Measurements from ENCODE around the gene NPAS3. TPM values are rescaled to one million over a fixed set of nuclear protein-coding genes. Genes with fewer than 3 reads are reported as not detected.

The NPAS3 gene
- polyA plus RNA-seq, 2 of the 4 experiments (the other 2 are of a cell fraction): not detected

DNA sequence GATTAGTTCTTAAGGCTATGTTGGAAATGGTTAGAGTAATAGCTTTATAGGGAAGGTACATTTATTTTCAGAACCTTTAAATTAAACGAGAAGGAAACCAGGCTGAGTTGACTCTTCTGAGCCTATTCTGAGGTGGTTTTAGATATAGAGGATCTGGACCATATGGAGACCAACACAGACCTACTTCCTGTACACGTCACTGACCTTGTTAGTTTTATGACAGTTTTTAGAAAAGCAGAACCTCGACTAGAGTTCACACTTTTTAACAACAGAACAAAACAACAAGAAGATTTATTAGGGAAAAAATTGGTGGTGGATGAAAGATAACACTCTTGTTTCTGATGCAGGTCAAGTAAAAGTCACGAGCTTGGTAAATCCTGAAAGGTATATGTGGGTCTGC, 107.1 kb downstream of the NPAS3 start:
- under 1% methylated on average over 4 of the region's 4 CpGs for WGBS (ENCODE audit: missing lambda C conversion rate)
- H3K4me1 ChIP-seq: no peaks in the 10 kb centered on the region
- FAIRE-seq (no peak), DNase-seq (ENCODE audit: low read depth in 1 of 2, low spot score in 1 of 2) (no peak), ATAC-seq (no peak)
- no peaks in the 10 kb centered on the region for H3K9me3 ChIP-seq
- no peak overlapping the region for H3K27ac ChIP-seq
- POLR2A ChIA-PET: no interaction called here
- H3K4me2 ChIP-seq: no peak overlapping the region
- no peak overlapping the region for H3K4me3 ChIP-seq
- TF ChIP-seq EHMT2 (IDR thresholded peaks at IDR 0.05; ENCODE audit: low read depth) (no peak), HDAC2 (IDR thresholded peaks at IDR 0.05) (no peak), ZNF302 (CRISPR knock-in tag; IDR thresholded peaks at IDR 0.05) (no peak), NPAS2 (CRISPR knock-in tag; IDR thresholded peaks at IDR 0.05; ENCODE audit: borderline replicate concordance) (no peak), FOSB (CRISPR knock-in tag; IDR thresholded peaks at IDR 0.05) (no peak), HOXA7 (CRISPR knock-in tag; IDR thresholded peaks at IDR 0.05) (no peak), ESRRA (IDR thresholded peaks at IDR 0.05; ENCODE audit: borderline replicate concordance, low read length) (no peak), ZC3H11A (IDR thresholded peaks at IDR 0.05) (no peak), MYC (IDR thresholded peaks at IDR 0.05; ENCODE audit: borderline replicate concordance, low read length) (no peak), KDM1A (IDR thresholded peaks at IDR 0.05; ENCODE audit: low read depth) (no peak), CBX8 (IDR thresholded peaks at IDR 0.05) (no peak), CEBPB (IDR thresholded peaks at IDR 0.05) (no peak), RFX5 (IDR thresholded peaks at IDR 0.05) (no peak), RCOR1 (IDR thresholded peaks at IDR 0.05; ENCODE audit: low read depth, low read length) (no peak), FOSL2 (IDR thresholded peaks at IDR 0.05) (no peak), FOSL2 (CRISPR knock-in tag; IDR thresholded peaks at IDR 0.05) (no peak), MAFK (IDR thresholded peaks at IDR 0.05; ENCODE audit: partially characterized antibody) (no peak)
- TF ChIP-seq, protein P1, sequence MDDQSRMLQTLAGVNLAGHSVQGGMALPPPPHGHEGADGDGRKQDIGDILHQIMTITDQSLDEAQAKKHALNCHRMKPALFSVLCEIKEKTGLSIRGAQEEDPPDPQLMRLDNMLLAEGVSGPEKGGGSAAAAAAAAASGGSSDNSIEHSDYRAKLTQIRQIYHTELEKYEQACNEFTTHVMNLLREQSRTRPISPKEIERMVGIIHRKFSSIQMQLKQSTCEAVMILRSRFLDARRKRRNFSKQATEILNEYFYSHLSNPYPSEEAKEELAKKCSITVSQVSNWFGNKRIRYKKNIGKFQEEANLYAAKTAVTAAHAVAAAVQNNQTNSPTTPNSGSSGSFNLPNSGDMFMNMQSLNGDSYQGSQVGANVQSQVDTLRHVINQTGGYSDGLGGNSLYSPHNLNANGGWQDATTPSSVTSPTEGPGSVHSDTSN (IDR thresholded peaks at IDR 0.05): no peak
- TF ChIP-seq, protein P2, sequence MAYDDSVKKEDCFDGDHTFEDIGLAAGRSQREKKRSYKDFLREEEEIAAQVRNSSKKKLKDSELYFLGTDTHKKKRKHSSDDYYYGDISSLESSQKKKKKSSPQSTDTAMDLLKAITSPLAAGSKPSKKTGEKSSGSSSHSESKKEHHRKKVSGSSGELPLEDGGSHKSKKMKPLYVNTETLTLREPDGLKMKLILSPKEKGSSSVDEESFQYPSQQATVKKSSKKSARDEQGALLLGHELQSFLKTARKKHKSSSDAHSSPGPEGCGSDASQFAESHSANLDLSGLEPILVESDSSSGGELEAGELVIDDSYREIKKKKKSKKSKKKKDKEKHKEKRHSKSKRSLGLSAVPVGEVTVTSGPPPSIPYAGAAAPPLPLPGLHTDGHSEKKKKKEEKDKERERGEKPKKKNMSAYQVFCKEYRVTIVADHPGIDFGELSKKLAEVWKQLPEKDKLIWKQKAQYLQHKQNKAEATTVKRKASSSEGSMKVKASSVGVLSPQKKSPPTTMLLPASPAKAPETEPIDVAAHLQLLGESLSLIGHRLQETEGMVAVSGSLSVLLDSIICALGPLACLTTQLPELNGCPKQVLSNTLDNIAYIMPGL (CRISPR knock-in tag; IDR thresholded peaks at IDR 0.05; ENCODE audit: borderline replicate concordance): no peak
- TF ChIP-seq, protein P3, sequence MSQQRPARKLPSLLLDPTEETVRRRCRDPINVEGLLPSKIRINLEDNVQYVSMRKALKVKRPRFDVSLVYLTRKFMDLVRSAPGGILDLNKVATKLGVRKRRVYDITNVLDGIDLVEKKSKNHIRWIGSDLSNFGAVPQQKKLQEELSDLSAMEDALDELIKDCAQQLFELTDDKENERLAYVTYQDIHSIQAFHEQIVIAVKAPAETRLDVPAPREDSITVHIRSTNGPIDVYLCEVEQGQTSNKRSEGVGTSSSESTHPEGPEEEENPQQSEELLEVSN (IDR thresholded peaks at IDR 0.05; ENCODE audit: borderline replicate concordance, low read depth): no peak
- CTCF ChIA-PET: no interaction called here

DNA sequence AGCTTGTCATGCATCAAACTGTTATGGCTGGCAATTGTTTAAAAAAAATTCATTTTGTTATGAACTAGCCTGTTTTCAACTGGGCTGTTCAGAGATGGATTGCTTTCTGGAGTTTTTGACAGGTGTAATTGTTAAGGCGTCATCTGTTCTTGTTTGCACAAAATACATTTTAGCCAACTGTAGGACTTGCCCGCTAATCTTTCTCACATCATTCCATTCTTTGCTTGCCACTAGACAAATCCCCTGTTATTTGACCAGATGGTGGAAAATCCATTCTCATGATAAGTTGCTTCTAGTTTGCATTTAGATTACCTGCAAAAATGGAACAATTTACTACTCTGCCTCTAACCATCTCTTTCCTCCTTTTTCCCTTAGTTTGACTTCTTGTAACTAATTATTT, 114.3 kb downstream of the NPAS3 start:
- CTCF ChIA-PET: no interaction called here
- H3K4me1 ChIP-seq: no peaks in the 10 kb centered on the region
- ATAC-seq (no peak), DNase-seq (ENCODE audit: low read depth in 1 of 2, low spot score in 1 of 2) (no peak), FAIRE-seq (no peak)
- H3K9me3 ChIP-seq: no peaks in the 10 kb centered on the region
- H3K27ac ChIP-seq: no peak overlapping the region
- TF ChIP-seq, protein P4, sequence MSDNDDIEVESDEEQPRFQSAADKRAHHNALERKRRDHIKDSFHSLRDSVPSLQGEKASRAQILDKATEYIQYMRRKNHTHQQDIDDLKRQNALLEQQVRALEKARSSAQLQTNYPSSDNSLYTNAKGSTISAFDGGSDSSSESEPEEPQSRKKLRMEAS (IDR thresholded peaks at IDR 0.05): no peak
- TF ChIP-seq TP53 (CRISPR knock-in tag; IDR thresholded peaks at IDR 0.05): no peak
- H3K4me3 ChIP-seq: no peak overlapping the region
- WGBS (ENCODE audit: missing lambda C conversion rate): 46% methylated on average over 2 of the region's 2 CpGs
- no peak overlapping the region for H3K4me2 ChIP-seq
- POLR2A ChIA-PET: no interaction called here

DNA sequence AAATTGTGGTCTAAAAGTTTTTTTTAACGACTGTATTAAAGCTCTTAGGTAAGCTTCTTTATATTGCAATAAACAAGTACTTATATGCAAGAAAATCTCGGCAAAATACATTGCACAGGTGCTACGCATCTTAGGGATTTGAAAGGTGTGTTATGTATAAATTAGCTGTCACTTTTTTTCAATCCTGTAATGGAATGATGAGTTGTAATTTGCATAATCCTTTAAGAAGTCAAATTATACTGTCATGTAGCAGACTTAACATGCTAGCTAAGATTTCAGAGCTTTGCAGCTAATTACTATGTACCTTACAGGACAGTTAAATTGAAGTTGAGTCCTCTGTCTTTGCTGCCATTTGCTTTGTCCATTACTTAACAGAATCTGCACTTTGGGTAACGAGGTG, 117.5 kb downstream of the NPAS3 start:
- FAIRE-seq (no peak), DNase-seq (ENCODE audit: low read depth in 1 of 2, low spot score in 1 of 2) (no peak), ATAC-seq (no peak)
- CTCF ChIA-PET: no interaction called here
- H3K4me2 ChIP-seq: no peak overlapping the region
- POLR2A ChIA-PET: no interaction called here
- no peaks in the 10 kb centered on the region for H3K4me1 ChIP-seq
- no peaks in the 10 kb centered on the region for H3K9me3 ChIP-seq
- no peak overlapping the region for H3K4me3 ChIP-seq
- 4% methylated on average over 4 of the region's 4 CpGs for WGBS (ENCODE audit: missing lambda C conversion rate)
- no peak overlapping the region for H3K27ac ChIP-seq
- TF ChIP-seq JUN (IDR thresholded peaks at IDR 0.05): no peak
- no peak for TF ChIP-seq NR3C1 (IDR thresholded peaks at IDR 0.05)
- no peak for TF ChIP-seq TP53 (CRISPR knock-in tag; IDR thresholded peaks at IDR 0.05)
- TF ChIP-seq RARB (CRISPR knock-in tag; IDR thresholded peaks at IDR 0.05): no peak
- TF ChIP-seq TFCP2L1 (CRISPR knock-in tag; IDR thresholded peaks at IDR 0.05): no peak
- TF ChIP-seq, protein P5, sequence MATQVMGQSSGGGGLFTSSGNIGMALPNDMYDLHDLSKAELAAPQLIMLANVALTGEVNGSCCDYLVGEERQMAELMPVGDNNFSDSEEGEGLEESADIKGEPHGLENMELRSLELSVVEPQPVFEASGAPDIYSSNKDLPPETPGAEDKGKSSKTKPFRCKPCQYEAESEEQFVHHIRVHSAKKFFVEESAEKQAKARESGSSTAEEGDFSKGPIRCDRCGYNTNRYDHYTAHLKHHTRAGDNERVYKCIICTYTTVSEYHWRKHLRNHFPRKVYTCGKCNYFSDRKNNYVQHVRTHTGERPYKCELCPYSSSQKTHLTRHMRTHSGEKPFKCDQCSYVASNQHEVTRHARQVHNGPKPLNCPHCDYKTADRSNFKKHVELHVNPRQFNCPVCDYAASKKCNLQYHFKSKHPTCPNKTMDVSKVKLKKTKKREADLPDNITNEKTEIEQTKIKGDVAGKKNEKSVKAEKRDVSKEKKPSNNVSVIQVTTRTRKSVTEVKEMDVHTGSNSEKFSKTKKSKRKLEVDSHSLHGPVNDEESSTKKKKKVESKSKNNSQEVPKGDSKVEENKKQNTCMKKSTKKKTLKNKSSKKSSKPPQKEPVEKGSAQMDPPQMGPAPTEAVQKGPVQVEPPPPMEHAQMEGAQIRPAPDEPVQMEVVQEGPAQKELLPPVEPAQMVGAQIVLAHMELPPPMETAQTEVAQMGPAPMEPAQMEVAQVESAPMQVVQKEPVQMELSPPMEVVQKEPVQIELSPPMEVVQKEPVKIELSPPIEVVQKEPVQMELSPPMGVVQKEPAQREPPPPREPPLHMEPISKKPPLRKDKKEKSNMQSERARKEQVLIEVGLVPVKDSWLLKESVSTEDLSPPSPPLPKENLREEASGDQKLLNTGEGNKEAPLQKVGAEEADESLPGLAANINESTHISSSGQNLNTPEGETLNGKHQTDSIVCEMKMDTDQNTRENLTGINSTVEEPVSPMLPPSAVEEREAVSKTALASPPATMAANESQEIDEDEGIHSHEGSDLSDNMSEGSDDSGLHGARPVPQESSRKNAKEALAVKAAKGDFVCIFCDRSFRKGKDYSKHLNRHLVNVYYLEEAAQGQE (IDR thresholded peaks at IDR 0.05): no peak
- TF ChIP-seq POLR2AphosphoS2 (conservative IDR thresholded peaks at IDR 0.05; ENCODE audit: low read length): no peak
- no peak for TF ChIP-seq SMC3 (IDR thresholded peaks at IDR 0.05)
- no peak for TF ChIP-seq FOSB (CRISPR knock-in tag; IDR thresholded peaks at IDR 0.05)
- no peak for TF ChIP-seq RAD21 (conservative IDR thresholded peaks at IDR 0.05 in 1 of 2, IDR thresholded peaks at IDR 0.05 in 1 of 2)
- TF ChIP-seq FOXS1 (CRISPR knock-in tag; IDR thresholded peaks at IDR 0.05): no peak
- no peak for TF ChIP-seq EHMT2 (IDR thresholded peaks at IDR 0.05; ENCODE audit: low read depth)

Measured in A549 (cell line).